A549 (cell line): ENCODE results near the gene CHCHD6.

Experiments used
- CTCF ChIP-seq: fragments of >200 bp; sonication (Bioruptor Twin); formaldehyde crosslinking; IDR thresholded peaks from 3 replicates; pipeline ENCODE4 v1.5.1; 2016
- EP300 ChIP-seq, 2 experiments: fragments of >200 bp; sonication (Bioruptor Twin); formaldehyde crosslinking; IDR thresholded peaks; 2 replicates in 1 of 2; 3 replicates in 1 of 2; pipeline ENCODE4 v1.6.1; 2016 to 2017
- HMGXB4 ChIP-seq: fragments of 250-450 bp; sonication (Bioruptor Pico); IDR thresholded peaks from 2 replicates; pipeline ENCODE4 v1.5.0; 2021; ENCODE audit warnings: mild to moderate bottlenecking, moderate library complexity, borderline replicate concordance
- POLR2A ChIP-seq: IDR thresholded peaks from 2 replicates; pipeline ENCODE4 v1.6.1; 2012; ENCODE audit warnings: mild to moderate bottlenecking, low read length
- RFX5 ChIP-seq: fragments of 450-650 bp; IDR thresholded peaks from 2 replicates; pipeline ENCODE4 v1.7.1; 2014; ENCODE audit warnings: antibody characterized with exemption, mild to moderate bottlenecking, moderate library complexity
- SMC3 ChIP-seq: fragments of >200 bp; sonication (Bioruptor Twin); formaldehyde crosslinking; IDR thresholded peaks from 3 replicates; pipeline ENCODE4 v1.6.1; 2018; ENCODE audit warnings: inconsistent platforms
- SREBF2 ChIP-seq: fragments of 450-650 bp; IDR thresholded peaks from 2 replicates; pipeline ENCODE4 v1.6.1; 2014; ENCODE audit warnings: mild to moderate bottlenecking, moderate library complexity

- no peak for TF ChIP-seq SREBF2
- TF ChIP-seq CTCF, result no peak
- no peak for TF ChIP-seq RFX5
- no peak for TF ChIP-seq EP300 (IDR thresholded peaks at IDR 0.05)
- no peak for TF ChIP-seq HMGXB4 (CRISPR knock-in tag)
- no peak for TF ChIP-seq SMC3
- TF ChIP-seq POLR2A, result no peak
Measured at GRCh38 chr3:127002195-127003174, 298.4 kb downstream of the CHCHD6 start.
